ENCODE results near the gene AFF2.

AFF2 gene

DNA sequence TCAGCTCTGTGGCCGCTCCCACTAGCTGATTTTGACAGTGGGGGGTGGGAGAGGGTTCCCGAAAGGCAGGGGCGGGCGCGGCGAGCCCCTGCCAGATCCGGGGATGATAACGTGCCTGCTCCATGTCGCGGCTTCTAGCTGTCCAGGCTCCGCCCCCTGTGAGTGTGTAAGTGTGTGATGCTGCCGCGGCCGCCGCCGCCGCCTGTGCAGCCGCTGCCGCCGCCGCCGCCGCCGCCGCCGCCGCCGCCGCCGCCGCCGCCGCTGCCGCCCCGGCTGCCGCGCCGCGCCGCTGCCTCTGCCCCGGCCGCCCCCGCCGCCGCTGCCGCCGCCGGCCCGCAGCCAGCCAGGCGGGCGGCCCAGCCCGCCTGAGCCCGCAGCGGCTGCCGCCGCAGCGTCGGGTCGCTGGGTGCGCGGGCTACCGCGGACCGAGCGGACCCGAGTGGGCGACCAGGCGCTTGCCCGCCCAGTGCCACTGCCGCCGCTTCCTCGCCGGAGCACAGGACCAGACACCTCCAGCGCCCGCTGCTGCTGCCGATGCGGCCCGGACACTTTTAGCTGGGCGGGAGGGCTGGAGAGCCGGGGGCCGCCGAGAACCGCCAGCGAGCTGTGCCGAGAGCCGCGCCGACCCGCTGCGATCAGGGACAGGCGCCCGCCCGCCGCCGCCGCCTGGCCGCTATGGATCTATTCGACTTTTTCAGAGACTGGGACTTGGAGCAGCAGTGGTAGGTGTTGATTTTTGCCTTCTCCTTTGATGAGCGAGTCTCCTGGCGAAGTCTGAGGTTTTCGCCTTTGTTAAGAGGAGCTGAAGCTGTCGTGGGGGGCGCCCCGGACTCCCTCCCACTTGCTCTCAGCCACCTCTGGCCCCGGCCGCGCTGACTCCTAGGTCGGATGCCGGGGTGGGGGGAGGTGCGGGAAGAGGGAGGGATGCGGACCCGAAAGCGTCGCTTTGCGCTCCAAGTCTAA is at the start of gene AFF2:
TSS of gene AFF2 (plus strand) at position 195 of the 963 bp plus-strand sequence. CDS start at position 676, 481 bp downstream.
- peak; percentile 4 for DNase-seq

DNA sequence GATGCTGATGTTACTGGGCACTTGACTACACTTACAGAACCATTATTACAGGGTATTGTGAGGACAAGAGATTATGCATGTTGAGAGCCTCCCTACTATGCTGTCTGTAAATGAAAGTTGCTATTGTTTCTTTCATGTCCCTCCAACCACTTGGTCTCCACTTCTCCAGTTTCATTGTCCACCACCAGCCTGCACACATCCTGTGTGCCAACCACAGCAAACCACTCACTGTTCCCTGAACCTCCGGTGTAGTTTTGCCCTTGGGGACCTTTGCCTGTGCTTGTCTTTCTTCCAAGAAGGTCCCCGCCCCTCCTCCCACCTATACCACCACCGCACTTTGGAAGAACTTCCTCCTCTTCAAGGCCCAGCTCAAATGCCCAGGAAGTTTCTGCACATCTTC is 43.1 kb upstream of the AFF2 start:
- DNase-seq: no peak

DNA sequence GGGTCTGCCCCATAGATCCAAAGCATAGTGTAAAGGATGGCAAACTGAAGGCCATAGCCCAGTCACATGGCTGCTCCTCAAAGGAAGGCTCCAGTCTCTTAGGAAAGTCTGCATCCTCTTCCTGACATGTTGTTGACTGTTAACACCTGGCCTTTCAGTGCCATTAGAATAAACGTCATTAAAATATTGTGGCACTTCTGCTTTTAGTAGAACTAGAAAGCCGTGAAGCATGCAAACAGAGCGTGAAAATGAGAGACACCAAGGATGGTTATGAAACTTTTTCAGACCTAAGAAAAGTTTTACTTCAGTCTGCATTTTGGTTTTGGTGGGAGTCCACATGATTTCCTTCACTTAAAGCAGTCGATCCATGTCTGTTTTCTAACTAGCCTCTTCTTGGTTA is 41.1 kb upstream of the AFF2 start:
- DNase-seq: no peak

DNA sequence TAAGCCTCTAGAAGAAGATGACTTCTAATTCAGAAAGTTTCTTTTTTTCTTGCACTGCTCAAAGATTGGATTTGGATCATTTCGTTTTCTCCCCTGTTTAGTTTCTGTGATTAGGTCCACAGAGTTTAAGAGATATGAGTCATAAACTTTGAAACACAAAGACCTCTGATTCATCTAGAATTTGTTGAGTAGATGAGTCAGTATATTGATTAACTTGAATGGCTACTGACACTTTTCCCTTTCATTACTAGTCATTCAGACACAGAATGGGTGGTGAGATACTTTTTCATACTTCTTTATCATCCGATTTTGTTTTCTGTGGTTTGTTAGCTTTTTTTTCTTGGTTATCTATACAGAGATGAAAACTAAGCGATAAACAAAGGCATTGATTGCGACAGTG is 34.1 kb upstream of the AFF2 start:
- no peak for DNase-seq

DNA sequence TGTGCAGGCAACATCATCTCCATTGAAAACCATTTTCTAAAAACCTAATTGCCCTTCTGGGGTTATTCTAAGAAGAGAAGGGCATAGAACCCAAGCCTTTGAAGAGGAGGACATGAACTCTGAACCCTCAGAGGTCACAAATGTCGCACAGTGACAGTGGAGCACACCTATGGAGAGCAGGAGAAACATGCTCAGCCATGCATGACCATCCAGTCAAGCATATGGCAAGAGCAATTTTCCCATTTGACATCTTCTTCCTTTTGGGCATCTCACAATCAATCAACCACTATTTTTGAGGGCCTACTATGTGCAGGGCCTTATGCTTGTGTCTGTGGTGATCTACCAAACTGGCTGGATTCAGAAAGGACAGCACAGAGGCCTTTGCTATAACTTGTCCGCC is 30.1 kb upstream of the AFF2 start:
- DNase-seq: no peak

DNA sequence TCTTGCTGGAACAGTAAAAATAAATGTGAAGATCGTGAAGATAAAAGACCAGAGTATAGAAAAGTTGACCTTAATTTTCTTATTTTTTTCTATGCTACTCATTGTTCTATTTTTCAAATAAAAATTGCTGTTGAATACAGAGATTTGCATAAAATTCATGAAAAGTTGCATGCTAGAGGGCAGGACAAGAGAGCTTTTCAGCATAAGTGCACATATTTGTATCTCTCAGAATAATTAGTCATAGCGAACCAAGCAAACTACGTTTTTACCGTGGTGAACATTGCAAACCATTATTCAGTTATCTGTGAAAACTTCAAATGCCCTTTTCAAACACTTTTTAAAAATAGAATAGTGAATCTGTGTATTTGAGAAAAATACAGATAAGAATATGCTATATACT is 26.4 kb upstream of the AFF2 start:
- no peak for DNase-seq

DNA sequence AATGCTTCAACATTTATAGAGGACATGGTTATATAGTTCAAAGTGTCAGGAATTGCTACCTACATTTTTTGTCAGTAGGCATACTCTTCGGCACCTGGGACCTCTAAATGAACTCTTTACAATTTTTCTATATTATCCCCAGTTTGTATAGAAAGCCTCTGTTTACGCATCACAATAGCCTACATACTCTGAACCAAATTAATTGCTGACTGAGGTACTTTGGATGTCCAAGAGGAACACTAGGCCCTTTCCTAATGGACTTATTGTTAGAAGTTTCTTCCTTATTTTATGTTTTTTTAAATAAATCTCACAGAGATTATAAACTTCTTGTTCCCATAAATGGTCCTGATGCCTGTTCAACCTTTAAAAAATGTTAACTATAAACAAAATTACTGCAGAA is 8.4 kb upstream of the AFF2 start:
- no peak for DNase-seq

DNA sequence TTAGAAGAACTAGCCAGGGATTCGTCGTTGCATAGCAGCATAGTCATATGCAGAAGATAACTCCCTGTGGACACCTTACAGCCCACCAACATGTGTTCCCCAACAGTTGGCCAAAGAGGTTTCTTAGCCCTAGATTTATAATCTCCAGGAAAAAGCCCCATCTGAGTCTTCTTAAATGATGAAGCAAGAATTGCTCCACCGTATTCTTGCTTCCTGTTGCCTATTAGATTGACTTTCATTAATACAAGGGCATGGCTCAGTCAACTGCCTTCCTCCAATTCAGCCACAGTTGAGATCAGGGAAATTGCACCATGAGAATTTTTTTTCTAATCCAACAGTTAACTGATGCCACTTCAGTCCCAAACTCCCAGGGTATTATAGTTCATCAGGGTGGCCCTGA is 5.2 kb upstream of the AFF2 start:
- no peak for DNase-seq

DNA sequence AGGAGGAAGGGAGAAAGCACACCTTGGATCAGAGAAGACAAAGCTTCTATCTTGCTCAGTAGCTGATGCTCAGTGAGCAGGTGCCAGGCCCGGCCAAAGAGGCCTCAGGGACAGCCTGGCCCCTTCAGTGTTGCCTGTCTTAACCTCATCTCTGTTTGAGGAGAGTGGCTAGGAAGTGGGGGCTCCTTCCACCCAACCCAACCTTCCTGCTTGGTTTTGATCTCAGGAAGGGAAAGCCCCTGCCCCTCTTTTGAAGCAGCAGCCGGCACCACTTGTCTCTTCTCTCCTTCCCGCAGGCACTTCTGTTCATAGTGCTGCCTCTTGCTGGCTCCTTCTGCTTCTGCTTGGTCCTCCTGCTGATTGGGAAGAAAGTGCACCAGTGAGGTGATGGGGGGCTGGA is 2.4 kb upstream of the AFF2 start:
- no peak for DNase-seq

DNA sequence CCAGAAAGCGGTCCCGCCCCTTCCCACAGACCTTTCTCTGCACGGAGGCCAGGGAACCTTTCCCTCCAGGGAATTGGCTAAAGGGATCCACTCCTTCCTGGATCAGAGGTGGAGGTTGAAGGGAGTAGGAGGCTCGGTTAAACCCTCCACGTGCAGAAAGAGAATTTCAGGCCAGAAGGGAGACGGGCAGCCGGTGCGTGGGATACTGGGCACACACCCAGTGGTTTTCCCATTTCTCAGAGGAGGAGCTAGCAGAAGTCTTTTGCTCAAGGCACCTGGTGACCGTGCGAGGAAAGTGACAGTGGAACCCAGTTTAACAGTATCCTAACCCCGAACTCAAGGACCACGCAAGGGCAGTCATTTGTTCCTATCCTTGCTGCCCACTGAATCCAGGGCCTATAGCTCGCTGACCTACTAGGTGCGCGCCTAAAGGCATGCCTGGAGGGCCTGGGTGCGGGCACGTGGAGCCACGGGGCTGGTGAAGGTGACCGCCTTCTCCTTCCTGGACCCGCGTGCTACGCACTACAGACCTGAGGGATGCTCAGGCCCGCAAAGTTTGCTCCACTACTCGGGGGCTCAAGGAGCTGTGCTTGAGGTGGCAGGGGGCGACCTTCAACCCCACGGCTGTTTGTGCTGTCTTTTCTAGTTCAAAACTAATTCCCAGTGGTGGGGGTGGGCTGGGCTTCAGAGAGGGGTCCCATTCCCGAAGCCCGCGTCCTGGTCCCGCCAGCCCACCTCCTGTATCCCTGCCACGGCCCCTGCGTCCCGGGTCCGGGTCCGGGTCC is 587 bp upstream of the AFF2 start:
- DNase-seq: no peak

DNA sequence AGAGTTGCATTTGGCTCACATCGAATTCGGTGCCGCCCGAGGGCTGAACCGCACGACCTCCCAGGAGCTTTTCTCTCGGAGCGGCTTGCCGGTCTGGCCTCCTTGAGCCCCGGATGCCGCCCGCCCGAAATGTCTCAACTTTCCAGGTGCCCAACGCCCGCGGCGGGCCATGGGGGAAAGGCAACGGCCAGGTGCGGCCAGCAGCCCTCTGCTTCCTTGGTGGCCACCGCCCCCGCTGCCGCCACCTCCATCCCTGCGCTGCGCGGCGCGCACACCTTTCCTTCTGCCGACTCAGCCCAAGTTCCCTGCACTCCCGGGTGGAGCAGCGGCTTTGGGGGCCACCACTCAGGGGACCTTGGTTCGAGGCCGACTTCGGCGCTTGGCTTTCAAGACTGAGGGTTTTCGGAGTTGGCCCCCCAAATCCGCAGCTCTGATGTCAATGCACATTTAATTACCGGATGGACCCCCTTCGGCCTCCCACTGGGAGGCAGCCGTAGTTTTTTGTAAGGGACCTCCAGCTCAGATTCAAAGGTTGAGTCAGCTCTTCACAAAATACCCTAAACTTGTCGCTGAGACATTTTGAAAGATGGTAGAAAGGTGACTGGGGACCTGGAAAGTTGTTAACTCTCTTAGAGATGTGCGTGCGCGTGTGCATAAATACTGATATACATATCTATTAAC is 1.1 kb downstream of the AFF2 start:
- DNase-seq: no peak

DNA sequence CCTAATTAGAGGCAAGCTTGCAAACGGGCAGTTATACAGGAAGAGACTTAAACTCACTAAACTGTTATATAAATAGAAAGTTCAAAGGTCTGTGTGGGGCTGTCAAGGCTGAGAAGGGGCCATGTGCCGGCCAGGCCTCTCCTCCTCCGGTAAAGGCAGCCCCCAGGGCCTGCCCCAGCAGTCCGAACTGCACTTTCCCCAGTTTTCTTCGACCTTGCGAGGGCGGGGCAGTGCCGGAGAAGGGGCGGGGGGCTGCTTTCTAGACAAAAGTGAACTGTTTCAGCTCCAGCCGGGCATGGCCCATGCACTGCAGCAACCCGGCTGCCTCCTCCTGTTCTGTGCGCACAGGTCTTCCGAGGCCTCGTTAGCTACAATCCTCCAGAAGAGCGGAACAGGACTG is 4.1 kb downstream of the AFF2 start:
- DNase-seq: no peak

DNA sequence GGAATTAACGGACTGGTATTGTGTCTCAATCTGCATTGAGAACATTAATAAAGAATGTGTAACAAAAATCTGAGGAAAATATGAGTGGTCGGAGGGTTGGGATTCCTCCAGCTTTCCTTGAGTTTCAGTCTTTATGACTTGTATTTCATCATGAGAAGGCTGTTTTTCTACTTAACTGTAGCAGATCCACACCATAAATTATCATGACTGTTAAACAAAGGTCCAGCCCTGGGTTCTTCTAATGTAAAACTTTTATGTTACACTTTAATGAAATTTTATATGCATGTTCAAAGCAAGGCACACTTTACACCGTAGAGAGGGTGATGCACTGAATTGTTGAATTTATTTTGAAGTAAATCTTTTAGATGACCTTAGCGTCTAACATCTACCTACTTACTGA is 7.0 kb downstream of the AFF2 start:
- no peak for DNase-seq

DNA sequence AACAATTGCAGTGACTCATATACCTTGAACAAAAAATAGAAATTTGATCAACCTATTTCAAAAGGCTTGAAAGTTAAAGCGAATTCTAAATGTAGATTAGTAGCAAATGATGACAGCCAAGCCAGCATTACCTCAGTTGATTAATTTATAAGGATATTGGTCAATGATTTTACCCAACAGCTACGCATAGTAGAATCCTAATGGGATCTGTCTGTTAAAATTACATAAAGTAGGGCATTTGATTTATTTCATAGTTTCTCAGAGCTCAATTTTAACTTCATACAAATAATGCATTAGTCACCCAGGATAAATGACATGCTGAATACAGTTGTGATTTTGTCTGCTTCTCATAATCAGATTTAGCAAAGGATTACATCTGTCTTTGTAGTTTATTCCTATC is 12.0 kb downstream of the AFF2 start:
- no peak for DNase-seq

DNA sequence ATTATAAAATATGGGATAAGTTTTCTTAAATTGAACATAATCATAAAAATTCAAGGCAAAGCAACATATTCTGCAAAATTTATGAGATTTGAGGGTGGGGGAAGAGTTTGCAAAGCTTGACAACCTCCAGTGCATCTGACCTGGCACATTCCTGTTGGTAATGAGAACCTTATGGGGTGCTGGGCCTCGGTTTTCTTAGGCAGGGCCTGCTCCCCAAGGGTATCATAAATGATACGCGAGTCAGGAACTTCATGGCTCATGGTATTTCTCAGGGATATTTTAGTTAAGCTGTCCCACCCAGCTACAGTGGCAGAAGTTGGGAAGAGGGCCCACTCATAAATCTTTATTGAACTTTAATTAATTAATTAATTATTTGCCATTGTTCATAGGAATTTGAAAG is 13.2 kb downstream of the AFF2 start:
- DNase-seq: no peak

DNA sequence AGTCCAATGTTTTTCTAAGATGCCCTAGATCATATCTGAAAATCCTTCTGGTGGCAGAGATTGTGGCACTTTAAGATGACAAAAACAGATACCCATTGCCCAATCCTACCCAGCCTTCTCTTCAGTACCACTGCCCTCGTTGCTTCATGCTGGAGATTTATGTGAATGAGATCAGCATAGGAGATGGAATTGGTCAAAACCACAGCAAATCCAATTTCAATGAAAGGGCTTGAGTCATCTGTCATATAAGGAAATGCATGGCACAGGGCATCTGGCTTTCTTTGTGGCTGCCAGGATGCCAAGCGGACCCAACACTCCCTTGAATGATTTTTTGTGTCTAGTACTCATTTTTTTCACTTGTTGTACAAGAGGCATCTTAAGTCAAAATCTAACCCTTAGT is 16.8 kb downstream of the AFF2 start:
- no peak for DNase-seq

DNA sequence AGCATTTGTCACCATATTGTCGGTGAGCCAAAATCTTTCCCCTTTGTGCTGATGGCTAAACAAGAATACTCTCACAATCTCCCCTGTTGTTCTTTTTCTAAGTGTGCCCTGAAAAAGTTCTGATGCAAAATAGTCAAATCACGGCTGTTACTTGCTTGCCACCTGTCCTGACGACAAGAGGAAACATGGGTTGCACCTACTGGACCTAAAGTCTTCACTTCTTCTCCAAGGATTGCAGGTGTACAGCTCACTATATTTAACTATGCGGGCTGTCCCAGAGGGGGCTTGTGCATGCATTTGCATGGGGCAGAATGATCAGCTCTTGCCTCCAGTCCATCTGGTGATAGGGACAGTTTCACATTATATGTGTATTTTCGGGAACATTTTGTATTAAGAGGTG is 21.6 kb downstream of the AFF2 start:
- no peak for DNase-seq

DNA sequence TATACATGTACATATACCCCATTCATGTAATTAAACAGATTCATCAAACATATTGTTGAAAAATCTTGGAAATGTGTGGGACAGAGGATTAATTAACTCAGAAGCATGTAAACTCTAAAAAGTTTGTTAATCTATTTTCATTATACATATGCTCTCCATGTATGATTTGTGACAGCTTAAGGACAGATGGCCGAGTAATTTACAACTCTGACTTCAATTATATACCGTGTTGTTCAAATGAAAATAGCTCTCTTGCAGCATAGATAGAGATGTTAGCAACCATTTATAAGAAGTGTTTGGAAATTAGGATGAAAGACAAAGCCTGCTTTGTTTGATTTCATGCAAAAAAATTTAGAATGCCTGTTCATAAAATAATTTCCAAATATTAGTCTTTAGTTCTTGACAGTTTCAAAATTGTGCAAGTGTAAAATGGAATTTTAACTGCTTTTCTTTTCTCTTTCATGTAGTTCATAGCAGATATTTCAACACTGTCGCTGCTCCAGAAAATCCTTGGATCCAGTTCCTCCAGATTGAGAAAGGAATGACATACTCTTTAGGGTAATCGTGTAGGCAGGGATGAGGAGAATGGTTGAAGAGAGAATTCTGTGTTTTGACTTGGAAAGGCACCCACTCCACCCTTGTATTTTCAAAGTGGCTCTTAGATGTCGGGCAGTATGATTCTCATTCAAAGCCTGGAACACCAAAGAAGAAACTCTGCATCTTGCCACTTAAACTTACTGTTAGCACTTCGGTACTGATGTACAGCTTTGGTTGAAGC is 23.1 kb downstream of the AFF2 start:
- DNase-seq: no peak

DNA sequence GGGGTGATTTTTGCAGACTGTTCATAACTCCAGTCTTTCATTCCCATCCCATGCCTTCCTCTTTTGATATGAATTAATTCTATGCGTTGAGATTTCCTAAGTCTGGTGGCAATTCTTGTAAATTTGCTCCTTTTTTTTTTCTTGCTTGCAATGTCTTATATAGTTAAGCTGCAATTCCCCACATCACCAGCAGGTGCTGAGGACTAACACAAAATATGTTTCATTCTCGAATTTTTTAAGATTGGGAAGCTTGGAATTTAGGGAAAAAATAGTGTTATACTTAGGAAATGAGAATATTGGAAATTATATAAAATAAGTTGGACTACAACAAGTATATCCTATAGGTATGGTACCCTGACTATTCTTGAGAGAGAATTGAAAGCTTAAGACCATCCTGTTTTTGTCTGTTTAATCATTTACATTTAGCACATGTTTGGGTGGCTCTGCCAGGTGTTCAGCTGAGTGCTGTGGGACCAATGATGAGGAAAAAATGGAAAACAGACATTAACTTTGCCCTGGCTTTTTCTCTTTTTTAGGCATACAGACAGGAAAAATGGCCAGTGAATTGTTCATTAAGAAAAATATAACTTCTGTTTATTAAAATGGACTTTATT is 30.2 kb downstream of the AFF2 start:
- DNase-seq: no peak

DNA sequence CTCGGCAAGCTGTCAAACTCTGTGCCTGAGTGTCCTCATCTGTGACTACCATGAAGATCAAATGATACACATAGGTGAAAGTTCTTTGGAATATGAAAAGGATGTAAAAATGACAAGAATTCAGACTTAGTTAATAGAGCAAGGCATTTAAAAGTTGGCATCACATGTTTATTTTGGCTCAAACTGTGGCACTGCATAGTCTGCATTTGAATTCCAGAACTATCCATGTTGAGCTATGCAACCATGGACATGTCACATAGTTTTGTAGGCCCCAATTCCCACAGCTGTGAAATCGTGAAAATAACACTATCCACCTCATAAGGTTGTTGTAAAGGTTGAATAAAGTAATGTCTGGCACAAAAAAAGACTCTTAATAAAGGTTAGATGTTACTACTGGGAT is 33.9 kb downstream of the AFF2 start:
- no peak for DNase-seq

DNA sequence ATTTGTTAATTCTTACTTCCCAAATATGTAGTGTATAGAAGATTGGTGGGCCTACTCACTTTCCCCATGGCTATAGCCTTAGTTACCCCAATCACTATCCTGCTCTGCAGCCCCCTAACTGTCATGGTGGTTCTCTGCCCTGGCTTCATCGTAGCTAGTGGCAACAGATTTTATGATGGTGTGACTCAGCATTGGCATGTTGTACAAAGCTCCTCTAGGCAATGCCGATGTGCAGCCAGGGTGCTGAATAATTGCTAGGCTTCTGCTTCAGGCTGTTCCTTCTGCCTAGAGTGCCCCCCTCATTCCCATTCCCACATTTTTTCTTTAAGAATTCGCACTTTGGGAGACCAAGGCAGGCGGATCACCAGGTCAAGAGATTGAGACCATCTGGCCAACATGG is 35.2 kb downstream of the AFF2 start:
- DNase-seq: no peak

DNA sequence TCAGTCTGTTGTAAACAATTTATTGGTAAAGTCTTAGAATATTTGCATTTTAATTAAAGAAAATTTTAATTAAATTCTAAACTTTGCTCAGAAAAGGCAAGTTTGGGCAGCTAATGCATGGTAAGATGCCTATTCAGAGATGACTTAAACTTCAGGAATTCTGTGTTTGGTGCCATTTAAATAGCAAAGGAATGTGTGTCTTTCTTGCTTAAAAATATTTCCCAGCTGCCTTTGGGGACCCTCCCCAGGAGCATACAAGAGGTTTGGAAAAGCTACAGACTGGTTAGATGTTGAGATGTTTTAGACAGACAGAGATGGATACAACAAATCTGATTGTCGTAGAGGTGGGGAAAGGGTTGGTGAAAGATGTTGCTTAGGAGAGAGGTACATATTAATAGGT is 36.5 kb downstream of the AFF2 start:
- no peak for DNase-seq

Measured in T1000 (cell line).